HTR-8/SVneo (cell line): ENCODE data around the gene TNFSF15.
"Not testable (repeated sequence)": the region's sequence is repeated elsewhere in the genome, so short reads cannot be mapped to it uniquely, and the experiment has no call there.

Experiments
- DNase-seq: peaks from one replicate; pipeline ENCODE4 v3.0.0; 2011; ENCODE audit warnings: low spot score, mixed read lengths; ENCODE audit not compliant: insufficient read length
- FAIRE-seq: peaks from 2 replicates; lab custom pipeline; 2011; peaks lifted over from hg19 to GRCh38; lab: Jason Lieb, UNC

The TNFSF15 gene

DNA sequence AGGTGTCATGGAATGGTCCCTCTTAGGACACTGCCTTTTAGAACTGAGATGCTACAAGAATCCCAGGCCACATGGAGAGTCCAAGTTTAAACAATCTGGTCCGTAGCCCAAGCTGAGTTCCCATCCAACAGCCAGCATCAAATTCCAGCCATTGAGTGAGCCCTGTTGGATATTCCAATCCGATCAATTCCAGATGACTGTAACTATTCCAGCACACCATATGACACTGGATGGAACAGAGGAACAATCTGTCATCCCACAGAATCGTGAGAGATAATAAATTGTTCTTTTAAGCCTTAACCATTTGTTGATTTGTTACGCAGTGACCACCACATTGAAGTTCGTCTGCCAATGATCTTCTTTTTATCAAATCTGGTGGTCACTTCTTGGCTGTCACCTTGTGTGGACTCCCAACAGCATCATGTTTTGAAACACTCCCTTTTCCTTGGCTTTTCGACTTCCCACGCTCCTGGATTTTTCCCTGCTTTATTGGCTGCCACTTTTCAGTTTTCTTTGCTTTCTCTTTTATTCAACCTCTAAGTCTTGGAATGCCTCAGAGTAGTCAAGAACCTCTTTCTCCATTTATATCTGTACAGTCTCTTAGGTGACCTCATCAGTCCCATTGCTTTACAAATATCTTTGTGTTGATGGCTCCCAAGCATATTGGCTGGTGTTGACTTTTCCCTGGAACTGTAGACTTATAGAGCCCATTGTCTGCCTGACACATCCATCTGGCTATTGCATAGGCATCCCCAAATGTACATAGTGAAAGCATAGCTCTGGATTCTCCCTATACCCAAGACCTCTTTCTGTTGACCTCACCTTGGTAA lies 46.1 kb downstream of the TNFSF15 start:
- DNase-seq (no peak), FAIRE-seq (no peak)

GRCh38 chr9:114757984-114758383 lies 47.9 kb downstream of the TNFSF15 start:
- FAIRE-seq, result no peak
- no peak for DNase-seq

GRCh38 chr9:114757395-114757794 lies 48.4 kb downstream of the TNFSF15 start:
- FAIRE-seq, result no peak
- no peak for DNase-seq

- FAIRE-seq (no peak), DNase-seq (no peak)
Measured at GRCh38 chr9:114756920-114757319, 48.9 kb downstream of the TNFSF15 start.

DNA sequence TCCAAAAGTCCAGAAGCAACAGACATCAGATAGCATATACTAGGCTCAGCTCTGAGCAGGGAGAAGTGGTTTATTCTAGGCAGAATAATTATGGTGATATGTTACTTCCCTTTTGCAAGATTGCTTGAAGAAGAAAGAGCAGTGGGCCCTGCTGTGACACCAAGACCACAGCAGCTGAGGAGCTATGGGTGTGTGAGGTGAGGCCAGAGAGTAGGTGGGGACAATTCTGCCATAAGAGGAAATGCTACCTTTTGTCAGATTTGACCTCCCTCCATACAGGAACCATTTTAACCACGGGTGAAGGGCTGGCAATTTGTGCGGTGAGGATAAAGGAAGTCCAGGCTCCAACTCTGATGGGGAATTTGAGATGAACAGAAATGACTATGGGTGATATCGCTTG lies 51.3 kb downstream of the TNFSF15 start:
- no peak for DNase-seq
- FAIRE-seq, result no peak

GRCh38 chr9:114746591-114747346 lies 59.1 kb downstream of the TNFSF15 start:
- DNase-seq (no peak), FAIRE-seq (no peak)

DNA sequence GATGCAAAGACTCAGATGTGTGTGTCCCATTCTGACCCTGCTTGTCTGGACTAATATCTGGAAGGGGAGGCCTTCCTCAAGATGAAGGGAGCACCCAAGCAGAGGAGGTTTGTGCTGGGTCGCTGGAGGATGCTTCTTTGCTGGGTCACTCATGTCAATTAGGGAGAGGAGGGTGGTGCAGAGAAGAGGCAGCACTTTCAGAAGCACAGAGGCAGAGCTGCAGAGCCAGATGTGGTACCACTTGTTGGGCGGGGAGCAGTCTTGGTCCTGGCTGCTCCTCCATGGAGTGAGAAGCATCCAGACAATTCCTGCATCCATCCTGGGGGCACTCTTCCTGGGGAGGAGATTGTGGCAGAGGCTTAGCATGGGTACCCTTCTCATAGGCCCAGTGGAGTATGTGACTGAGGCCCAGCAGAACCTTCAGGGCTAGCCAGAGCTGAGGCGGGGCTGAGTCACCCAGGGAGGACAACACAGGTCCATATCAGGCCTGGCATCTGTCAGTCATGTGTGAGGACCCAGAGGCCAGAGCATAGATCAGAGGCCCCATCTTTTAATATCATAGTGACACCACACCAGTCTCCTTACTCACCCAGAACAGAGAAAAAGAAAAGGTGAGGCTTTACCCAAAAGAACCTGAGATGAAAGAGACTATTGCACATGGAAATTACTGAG lies 59.8 kb downstream of the TNFSF15 start:
- DNase-seq (no peak), FAIRE-seq (no peak)

GRCh38 chr9:114745108-114745848 lies 60.6 kb downstream of the TNFSF15 start:
- FAIRE-seq (no peak), DNase-seq (no peak)

- DNase-seq, result no peak
- FAIRE-seq, result no peak
Measured at GRCh38 chr9:114743446-114743845, 62.4 kb downstream of the TNFSF15 start.

GRCh38 chr9:114742947-114743346 lies 62.9 kb downstream of the TNFSF15 start:
- FAIRE-seq (no peak), DNase-seq (no peak)

- FAIRE-seq, DNase-seq: not testable (repeated sequence)
Measured at GRCh38 chr9:114741521-114741920, 64.3 kb downstream of the TNFSF15 start.

DNA sequence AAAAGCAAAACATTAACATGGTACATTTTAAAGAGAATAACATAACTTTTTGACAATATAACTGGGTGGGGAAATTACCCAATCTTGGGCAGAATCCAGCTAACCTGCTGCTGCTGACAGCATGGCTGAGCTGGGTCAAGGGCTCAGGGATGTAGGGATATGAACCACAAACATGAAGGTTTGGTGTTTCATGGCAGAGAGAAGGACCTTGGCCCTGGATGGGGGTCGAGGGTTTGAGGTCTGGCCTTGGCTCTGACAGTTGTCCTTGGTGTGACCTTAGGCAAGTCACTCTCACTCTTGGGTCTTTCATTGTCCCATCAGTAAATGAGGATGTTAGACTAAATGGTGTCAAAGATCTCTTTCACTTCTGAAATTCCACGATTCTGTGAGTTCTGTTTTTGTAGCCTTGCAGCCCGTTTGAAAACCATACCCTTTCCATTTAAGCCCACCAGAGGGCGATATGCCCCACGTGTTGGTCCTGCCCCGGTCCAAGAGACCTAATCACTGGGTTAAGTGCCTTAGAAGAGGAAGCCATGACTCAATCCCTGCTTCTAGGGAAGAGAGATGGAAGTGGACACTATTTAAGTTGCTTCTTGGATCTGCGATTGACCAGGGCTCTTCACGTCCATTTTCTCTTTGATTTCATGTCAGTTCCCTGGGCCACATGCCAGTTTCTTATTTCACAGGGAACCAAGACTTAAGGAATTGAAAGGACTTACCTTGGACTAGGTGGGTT lies 67.1 kb downstream of the TNFSF15 start:
- FAIRE-seq, result no peak
- DNase-seq, result peak; percentile 72

GRCh38 chr9:114737847-114738246 lies 68.0 kb downstream of the TNFSF15 start:
- DNase-seq (no peak), FAIRE-seq (no peak)

DNA sequence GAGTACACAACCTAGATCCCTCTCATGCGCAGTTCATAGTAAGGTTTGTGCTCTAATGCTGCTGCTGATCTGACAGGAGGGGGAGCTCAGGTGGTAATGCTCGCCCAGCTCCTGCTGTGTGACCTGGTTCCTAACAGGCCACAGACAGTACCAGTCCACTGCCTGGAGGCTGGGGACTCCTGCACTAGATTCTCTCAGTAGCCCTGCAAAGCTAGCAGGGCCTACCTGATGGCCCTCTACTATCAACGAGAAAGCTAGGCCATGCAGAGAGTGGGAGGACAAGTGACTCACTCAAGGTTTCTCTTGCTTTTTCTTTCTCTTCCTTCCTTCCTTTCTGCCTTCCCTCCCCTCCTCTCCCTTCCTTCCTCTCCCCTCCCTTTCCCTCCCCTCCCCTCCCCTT lies 68.7 kb downstream of the TNFSF15 start:
- DNase-seq, result no peak
- no peak for FAIRE-seq

GRCh38 chr9:114735704-114736103 lies 70.1 kb downstream of the TNFSF15 start:
- DNase-seq (no peak), FAIRE-seq (no peak)

DNA sequence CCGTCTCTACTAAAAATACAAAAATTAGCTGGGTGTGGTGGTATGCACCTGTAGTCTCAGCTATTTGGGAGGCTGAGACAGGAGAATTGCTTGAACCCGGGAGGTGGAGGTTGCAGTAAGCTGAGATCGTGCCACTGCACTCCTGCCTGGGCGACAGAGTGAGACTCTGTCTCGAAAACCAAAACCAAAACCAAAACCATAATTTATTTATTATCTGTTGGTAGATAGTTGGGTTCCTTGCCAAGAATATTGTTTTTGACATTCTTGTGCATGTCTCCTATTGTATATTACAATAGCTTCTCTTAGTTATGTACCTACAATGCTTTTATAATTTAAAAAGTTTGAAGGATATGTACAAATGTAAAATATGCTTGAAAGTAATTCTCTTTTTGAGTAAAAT lies 70.7 kb downstream of the TNFSF15 start:
- not testable (repeated sequence) for DNase-seq, FAIRE-seq
